GM12874 (cell line): ENCODE results near the gene MPL.

Experiments
- TF ChIP-seq, protein P1 (sequence below): IDR thresholded peaks from 2 replicates; pipeline ENCODE4 v1.5.1; 2011; ENCODE audit warnings: low read depth, mild to moderate bottlenecking, control low read depth, low read length, moderate library complexity; ENCODE audit not compliant: insufficient read depth

Gene MPL

DNA sequence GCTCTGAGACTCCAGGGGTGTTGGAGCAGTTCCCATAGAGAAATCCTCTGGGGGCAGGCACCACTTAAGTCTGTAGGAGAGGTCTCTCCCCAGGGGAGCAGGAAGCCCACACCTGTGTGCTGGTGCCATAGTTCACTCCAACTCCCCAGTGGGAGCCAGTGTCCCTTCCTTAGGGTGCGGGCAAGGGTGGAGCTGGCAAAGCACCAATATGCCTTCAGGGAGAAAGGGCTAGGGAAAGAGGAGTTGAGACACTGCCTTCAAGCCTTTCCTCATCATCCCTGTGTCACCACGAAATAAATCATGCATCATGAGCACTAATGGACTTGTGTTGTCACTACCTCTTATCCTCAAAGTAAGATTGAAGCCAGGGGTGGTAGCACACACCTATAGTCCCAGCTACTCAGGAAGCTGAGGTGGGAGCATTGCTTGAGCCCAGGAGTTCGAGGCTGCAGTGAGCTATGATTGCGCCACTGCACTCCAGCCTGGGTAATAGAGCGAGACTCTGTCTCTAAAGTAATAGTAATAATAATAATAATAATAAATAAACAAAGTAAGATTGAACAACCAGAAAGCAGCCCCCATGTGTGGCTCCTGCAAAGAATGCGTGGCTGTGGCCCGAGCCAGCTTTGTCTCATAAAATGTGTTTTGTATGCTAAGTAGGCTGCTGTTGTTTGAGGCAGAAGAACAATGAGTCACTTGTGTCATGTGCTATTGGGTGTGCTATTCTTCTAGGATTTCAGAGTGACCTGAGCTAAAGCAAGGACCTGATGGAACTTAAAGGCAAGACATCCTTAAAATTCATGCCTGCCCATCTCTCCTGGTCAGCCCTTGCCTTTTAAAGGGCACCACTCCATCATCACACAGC is 43.5 kb upstream of the MPL start:
- TF ChIP-seq, protein P1, sequence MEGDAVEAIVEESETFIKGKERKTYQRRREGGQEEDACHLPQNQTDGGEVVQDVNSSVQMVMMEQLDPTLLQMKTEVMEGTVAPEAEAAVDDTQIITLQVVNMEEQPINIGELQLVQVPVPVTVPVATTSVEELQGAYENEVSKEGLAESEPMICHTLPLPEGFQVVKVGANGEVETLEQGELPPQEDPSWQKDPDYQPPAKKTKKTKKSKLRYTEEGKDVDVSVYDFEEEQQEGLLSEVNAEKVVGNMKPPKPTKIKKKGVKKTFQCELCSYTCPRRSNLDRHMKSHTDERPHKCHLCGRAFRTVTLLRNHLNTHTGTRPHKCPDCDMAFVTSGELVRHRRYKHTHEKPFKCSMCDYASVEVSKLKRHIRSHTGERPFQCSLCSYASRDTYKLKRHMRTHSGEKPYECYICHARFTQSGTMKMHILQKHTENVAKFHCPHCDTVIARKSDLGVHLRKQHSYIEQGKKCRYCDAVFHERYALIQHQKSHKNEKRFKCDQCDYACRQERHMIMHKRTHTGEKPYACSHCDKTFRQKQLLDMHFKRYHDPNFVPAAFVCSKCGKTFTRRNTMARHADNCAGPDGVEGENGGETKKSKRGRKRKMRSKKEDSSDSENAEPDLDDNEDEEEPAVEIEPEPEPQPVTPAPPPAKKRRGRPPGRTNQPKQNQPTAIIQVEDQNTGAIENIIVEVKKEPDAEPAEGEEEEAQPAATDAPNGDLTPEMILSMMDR = no peak

DNA sequence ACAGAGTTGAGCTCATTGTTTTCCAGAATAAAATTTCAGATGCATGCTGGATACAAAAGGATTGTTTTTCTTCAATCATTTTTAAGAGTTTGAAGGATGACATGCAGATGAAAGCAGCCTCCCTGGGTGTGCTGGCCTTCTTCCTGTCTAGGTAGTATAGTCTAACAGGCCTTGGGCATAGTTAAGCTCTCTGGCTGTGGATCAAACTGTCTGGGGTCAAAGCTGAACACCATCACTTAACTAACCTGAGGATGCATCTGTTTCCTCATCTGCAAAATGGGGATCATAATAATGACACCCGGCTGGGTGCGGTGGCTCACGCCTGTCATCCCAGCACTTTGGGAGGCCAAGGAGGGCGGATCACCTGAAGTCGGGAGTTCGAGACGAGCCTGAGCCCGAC is 42.9 kb upstream of the MPL start:
- TF ChIP-seq, protein P1 = no peak

DNA sequence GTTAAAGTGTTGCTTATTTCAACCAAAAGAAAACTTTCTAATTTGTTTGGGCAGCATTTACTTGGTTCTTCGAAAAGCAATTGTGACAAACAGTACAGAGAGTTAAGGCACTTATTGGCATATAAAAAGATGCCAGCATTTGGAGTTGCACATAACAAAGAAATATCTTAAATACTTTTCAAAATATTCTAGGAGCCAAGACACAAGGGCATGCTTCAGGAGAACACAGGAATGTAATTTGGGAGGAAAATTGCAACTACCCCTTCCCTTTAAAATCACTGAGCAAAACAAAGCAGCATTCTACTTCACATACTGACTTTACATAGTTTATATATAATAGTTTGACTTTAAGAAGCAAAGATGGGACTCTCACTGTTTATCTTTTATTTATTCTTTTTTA is 41.4 kb upstream of the MPL start:
- TF ChIP-seq, protein P1 = no peak

DNA sequence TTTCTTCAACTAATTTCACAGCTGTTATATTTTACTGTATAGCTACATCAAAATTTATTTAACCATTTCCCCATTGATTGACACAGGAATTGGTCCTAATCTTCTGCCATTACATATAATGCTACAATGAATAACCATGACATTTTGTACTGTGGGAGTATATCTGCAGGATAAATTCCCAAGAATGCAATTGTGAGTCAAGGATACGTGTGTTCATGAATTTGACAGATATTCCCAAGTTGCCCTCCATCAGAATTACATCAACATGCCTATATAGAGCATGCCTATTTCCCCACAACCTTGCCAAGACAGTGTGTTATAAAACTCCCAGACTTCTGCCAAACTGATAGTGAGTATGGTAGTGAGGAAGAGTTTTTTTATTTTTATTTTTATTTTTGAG is 39.6 kb upstream of the MPL start:
- TF ChIP-seq, protein P1 = no peak

DNA sequence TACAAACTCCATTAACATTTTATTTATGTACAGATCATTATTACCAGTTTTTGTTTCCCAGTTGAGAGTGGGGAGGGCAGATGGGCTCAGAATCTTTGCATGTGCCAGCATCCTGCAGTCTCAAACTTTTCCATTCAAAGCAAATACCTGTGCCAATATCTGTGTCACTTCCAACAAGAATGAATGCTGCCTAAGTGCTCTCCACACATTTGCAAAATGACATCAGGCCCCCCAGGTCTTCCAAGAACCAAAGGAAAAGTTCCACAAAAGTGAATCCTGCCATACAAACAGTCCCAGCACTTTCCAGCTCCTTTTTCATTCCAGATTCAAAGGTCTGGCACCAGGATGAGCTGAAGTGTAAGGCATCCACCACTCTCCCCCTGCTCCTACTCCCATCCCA is 38.5 kb upstream of the MPL start:
- TF ChIP-seq, protein P1 = no peak

DNA sequence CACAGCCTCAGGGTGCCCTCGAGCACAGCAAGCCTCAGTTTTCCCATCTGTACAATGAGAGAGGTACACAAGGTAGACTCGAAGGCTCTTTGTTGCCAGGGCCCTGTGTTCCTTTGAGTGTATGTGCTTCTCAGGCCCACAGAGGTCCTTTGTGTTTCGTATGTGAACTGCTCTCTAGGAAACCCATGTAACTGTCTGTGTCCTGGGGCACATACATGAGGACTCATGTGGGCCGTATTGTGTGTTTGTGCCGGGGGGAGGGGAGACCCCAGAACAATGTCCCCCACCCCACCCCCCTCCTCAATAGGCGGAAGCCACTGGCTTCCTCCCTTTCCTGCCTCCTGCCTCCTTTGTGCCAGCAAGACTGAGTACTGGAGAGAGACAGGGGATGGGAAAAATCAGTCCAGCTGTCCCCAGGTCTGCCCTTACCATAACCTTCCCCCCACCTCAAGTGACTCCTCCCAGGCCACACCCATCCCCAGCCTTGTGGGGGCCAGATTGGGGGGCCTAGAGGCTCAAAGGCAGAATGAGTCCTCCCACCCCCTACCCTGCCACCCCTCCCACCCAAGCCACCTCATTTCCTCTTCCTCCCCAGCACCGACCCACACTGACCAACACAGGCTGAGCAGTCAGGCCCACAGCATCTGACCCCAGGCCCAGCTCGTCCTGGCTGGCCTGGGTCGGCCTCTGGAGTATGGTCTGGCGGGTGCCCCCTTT is 37.1 kb upstream of the MPL start, which contains the start of gene TIE1:
Gene TIE1 (plus strand): TSS at position 605 of the 717 bp plus-strand sequence. CDS start 90 bp downstream, at position 695.
- TF ChIP-seq, protein P1 = no peak

DNA sequence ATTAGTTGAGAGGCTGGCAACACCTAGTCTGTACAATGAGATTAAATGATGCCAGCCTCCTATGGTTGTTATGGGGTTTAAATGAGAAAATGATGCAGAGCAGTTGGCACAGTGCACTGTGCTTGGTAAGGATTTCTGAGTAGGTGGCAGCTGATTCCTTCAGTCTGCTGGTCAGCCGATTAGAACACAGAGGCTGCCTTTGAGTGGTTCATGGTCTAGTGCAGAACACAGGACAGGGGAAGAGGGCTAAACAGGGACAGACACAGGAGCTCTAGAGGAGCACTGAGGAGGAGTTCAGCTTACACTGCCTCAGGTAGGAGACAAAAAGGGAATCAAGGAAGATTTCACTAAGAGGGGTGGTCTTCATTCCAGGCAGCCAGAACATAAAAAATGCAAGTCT is 35.4 kb upstream of the MPL start:
- TF ChIP-seq, protein P1 = no peak
